ENCODE data around the gene CA14. TPM values are rescaled to one million over a fixed set of nuclear protein-coding genes. Genes with fewer than 3 reads are reported as not detected.
"Not testable (repeated sequence)": the region's sequence is repeated elsewhere in the genome, so short reads cannot be mapped to it uniquely, and the experiment has no call there.

CA14 gene
- not detected for total RNA-seq

- Mint-ChIP-seq H3K27me3 (ENCODE audit: low read depth) (peaks cover 51% of the 10 kb centered on the region), H3K36me3 (ENCODE audit: insufficient read depth in 2 of 2) (no peaks in the 10 kb centered on the region), H3K4me3 (peak within 1 kb of the TSS; percentile 78), H3K9me3 (no peaks in the 10 kb centered on the region), H3K4me1 (ENCODE audit: low read depth) (peaks cover 19% of the 10 kb centered on the region), H3K27ac (no peak within 1 kb of the TSS)
- no peak for DNase-seq
- ATAC-seq (replicated peaks in 1 of 2) = no peak
Measured at GRCh38 chr1:150257624-150258585, at the start of gene CA14. Gene CA14 (plus strand): TSS chr1:150257774. CDS start chr1:150258129, 355 bp downstream.

GRCh38 chr1:150208460-150208859, 49.1 kb upstream of the CA14 start:
- not testable (repeated sequence) for H3K27me3 Mint-ChIP-seq (ENCODE audit: low read depth); H3K9me3 Mint-ChIP-seq; H3K4me1 Mint-ChIP-seq (ENCODE audit: low read depth); ATAC-seq (replicated peaks in 1 of 2); H3K36me3 Mint-ChIP-seq (ENCODE audit: insufficient read depth in 2 of 2); DNase-seq; H3K4me3 Mint-ChIP-seq; H3K27ac Mint-ChIP-seq

- H3K27me3 Mint-ChIP-seq (ENCODE audit: low read depth) = no peaks in the 10 kb centered on the region
- DNase-seq (no peak), ATAC-seq (replicated peaks in 1 of 2) (no peak)
- no peaks in the 10 kb centered on the region for H3K36me3 Mint-ChIP-seq (ENCODE audit: insufficient read depth in 2 of 2)
- H3K9me3 Mint-ChIP-seq = no peaks in the 10 kb centered on the region
- H3K4me1 Mint-ChIP-seq (ENCODE audit: low read depth) = peaks cover 20% of the 10 kb centered on the region
- H3K27ac Mint-ChIP-seq = no peak overlapping the region
- H3K4me3 Mint-ChIP-seq = no peak overlapping the region
Measured at GRCh38 chr1:150210091-150210490, 47.5 kb upstream of the CA14 start.

GRCh38 chr1:150210706-150211105, 46.9 kb upstream of the CA14 start:
- Mint-ChIP-seq H3K27me3 (ENCODE audit: low read depth) (no peaks in the 10 kb centered on the region), H3K4me3 (no peak overlapping the region), H3K27ac (no peak overlapping the region), H3K36me3 (ENCODE audit: insufficient read depth in 2 of 2) (no peaks in the 10 kb centered on the region), H3K9me3 (no peaks in the 10 kb centered on the region), H3K4me1 (ENCODE audit: low read depth) (peaks cover 20% of the 10 kb centered on the region)
- no peak for ATAC-seq (replicated peaks in 1 of 2)
- no peak for DNase-seq

GRCh38 chr1:150212070-150212469, 45.5 kb upstream of the CA14 start:
- no peaks in the 10 kb centered on the region for H3K9me3 Mint-ChIP-seq
- H3K4me3 Mint-ChIP-seq = no peak overlapping the region
- ATAC-seq (replicated peaks in 1 of 2) (no peak), DNase-seq (no peak)
- peaks cover 20% of the 10 kb centered on the region for H3K4me1 Mint-ChIP-seq (ENCODE audit: low read depth)
- H3K27ac Mint-ChIP-seq = no peak overlapping the region
- H3K27me3 Mint-ChIP-seq (ENCODE audit: low read depth) = no peaks in the 10 kb centered on the region
- H3K36me3 Mint-ChIP-seq (ENCODE audit: insufficient read depth in 2 of 2) = no peaks in the 10 kb centered on the region

GRCh38 chr1:150213170-150214098, 44.1 kb upstream of the CA14 start:
- Mint-ChIP-seq H3K36me3 (ENCODE audit: insufficient read depth in 2 of 2) (no peaks in the 10 kb centered on the region), H3K9me3 (no peaks in the 10 kb centered on the region)

GRCh38 chr1:150214099-150214756, 43.3 kb upstream of the CA14 start:
- not testable (repeated sequence) for H3K36me3 Mint-ChIP-seq (ENCODE audit: insufficient read depth in 2 of 2); DNase-seq; H3K9me3 Mint-ChIP-seq; ATAC-seq (replicated peaks in 1 of 2); H3K27me3 Mint-ChIP-seq (ENCODE audit: low read depth)
- H3K4me3 Mint-ChIP-seq = peak overlapping the region; percentile 81 to 96
- peak overlapping the region; percentile 97 for H3K27ac Mint-ChIP-seq
- peaks cover 20% of the 10 kb centered on the region for H3K4me1 Mint-ChIP-seq (ENCODE audit: low read depth)

More at GRCh38 chr1:150213170-150214098, 44.1 kb upstream of the CA14 start:
- Mint-ChIP-seq H3K4me3 (peak overlapping the region; percentile 81 to 96), H3K27me3 (ENCODE audit: low read depth) (no peaks in the 10 kb centered on the region), H3K27ac (peak overlapping the region; percentile 97), H3K4me1 (ENCODE audit: low read depth) (peaks cover 20% of the 10 kb centered on the region)
- ATAC-seq (replicated peaks in 1 of 2) (peak; percentile 100), DNase-seq (peak; percentile 93 to 94)

- not testable (repeated sequence) for ATAC-seq (replicated peaks in 1 of 2); H3K27ac Mint-ChIP-seq; H3K36me3 Mint-ChIP-seq (ENCODE audit: insufficient read depth in 2 of 2); H3K4me3 Mint-ChIP-seq; H3K27me3 Mint-ChIP-seq (ENCODE audit: low read depth); DNase-seq; H3K9me3 Mint-ChIP-seq
- peaks cover 20% of the 10 kb centered on the region for H3K4me1 Mint-ChIP-seq (ENCODE audit: low read depth)
Measured at GRCh38 chr1:150215855-150216254, 41.7 kb upstream of the CA14 start.

- Mint-ChIP-seq H3K27me3 (ENCODE audit: low read depth) (no peaks in the 10 kb centered on the region), H3K36me3 (ENCODE audit: insufficient read depth in 2 of 2) (peaks cover 13 to 31% of the 10 kb centered on the region in 2 donors), H3K9me3 (no peaks in the 10 kb centered on the region), H3K27ac (no peak overlapping the region), H3K4me1 (ENCODE audit: low read depth) (no peaks in the 10 kb centered on the region), H3K4me3 (no peak overlapping the region)
- ATAC-seq (replicated peaks in 1 of 2) (no peak), DNase-seq (no peak)
Measured at GRCh38 chr1:150221552-150221951, 36.0 kb upstream of the CA14 start.

GRCh38 chr1:150224983-150225382, 32.6 kb upstream of the CA14 start:
- DNase-seq (no peak), ATAC-seq (replicated peaks in 1 of 2) (no peak)
- Mint-ChIP-seq H3K9me3 (no peaks in the 10 kb centered on the region), H3K27me3 (ENCODE audit: low read depth) (no peaks in the 10 kb centered on the region), H3K4me3 (no peak overlapping the region), H3K4me1 (ENCODE audit: low read depth) (no peaks in the 10 kb centered on the region), H3K36me3 (ENCODE audit: insufficient read depth in 2 of 2) (peaks cover 20 to 40% of the 10 kb centered on the region in 2 donors), H3K27ac (peak overlapping the region; percentile 5)

GRCh38 chr1:150225546-150225945, 32.0 kb upstream of the CA14 start:
- DNase-seq = no peak
- no peaks in the 10 kb centered on the region for H3K4me1 Mint-ChIP-seq (ENCODE audit: low read depth)
- H3K9me3 Mint-ChIP-seq = no peaks in the 10 kb centered on the region
- no peak for ATAC-seq (replicated peaks in 1 of 2)
- H3K36me3 Mint-ChIP-seq (ENCODE audit: insufficient read depth in 2 of 2) = peaks cover 20 to 38% of the 10 kb centered on the region in 2 donors
- no peak overlapping the region for H3K4me3 Mint-ChIP-seq
- no peak overlapping the region for H3K27ac Mint-ChIP-seq
- H3K27me3 Mint-ChIP-seq (ENCODE audit: low read depth) = no peaks in the 10 kb centered on the region

GRCh38 chr1:150226486-150226885, 31.1 kb upstream of the CA14 start:
- DNase-seq = no peak
- Mint-ChIP-seq H3K4me1 (ENCODE audit: low read depth) (no peaks in the 10 kb centered on the region), H3K9me3 (no peaks in the 10 kb centered on the region), H3K4me3 (no peak overlapping the region), H3K27ac (peak overlapping the region; percentile 74), H3K36me3 (ENCODE audit: insufficient read depth in 2 of 2) (peaks cover 20 to 39% of the 10 kb centered on the region in 2 donors), H3K27me3 (ENCODE audit: low read depth) (no peaks in the 10 kb centered on the region)
- ATAC-seq (replicated peaks in 1 of 2) = no peak

All from activated T-cell treated with anti-CD3 and anti-CD28 coated beads, Interleukin-2, amount 50 U/mL, for 72 hours (primary cell).